Measurements from ENCODE around the gene TRIM31. TPM values are rescaled to one million over a fixed set of nuclear protein-coding genes. Genes with fewer than 3 reads are reported as not detected.

Gene TRIM31
- total RNA-seq, 1 experiment from 2014 or later: 0.13 TPM

DNA sequence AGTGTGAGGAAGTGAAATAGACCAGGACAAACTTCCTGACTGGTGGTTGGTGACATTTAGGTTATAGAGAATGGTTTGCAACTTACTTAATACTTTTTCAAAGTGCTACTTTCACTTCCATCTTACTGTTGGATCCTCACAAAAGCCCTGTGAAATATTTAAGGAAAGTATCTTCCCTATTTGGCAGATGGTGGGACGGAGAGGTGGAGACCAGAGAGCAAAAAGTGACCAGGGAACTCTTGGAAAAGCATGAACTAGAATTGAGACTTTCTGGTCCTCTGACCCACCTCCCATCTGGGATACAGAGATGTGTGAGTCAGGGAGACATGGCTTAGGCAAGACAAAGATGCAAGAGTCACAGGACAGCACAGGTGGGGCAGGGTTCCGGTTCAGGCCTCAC, 45.1 kb upstream of the TRIM31 start:
- no peak for ATAC-seq
- no peaks in the 10 kb centered on the region for H3K4me1 Mint-ChIP-seq
- no peak overlapping the region for H3K4me3 Mint-ChIP-seq
- H3K27ac Mint-ChIP-seq: no peak overlapping the region
- ChIA-PET POLR2A (no interaction called here), CTCF (interaction anchor here (0.9 kb wide), 1 partner anchor 200 kb away, joined by 3 read pairs; no protein-coding TSS in a partner anchor)
- H3K9me3 Mint-ChIP-seq: no peaks in the 10 kb centered on the region
- no peaks in the 10 kb centered on the region for H3K36me3 Mint-ChIP-seq
- H3K27me3 Mint-ChIP-seq (ENCODE audit: low read depth): peaks cover 35% of the 10 kb centered on the region
- TF ChIP-seq, protein P1, sequence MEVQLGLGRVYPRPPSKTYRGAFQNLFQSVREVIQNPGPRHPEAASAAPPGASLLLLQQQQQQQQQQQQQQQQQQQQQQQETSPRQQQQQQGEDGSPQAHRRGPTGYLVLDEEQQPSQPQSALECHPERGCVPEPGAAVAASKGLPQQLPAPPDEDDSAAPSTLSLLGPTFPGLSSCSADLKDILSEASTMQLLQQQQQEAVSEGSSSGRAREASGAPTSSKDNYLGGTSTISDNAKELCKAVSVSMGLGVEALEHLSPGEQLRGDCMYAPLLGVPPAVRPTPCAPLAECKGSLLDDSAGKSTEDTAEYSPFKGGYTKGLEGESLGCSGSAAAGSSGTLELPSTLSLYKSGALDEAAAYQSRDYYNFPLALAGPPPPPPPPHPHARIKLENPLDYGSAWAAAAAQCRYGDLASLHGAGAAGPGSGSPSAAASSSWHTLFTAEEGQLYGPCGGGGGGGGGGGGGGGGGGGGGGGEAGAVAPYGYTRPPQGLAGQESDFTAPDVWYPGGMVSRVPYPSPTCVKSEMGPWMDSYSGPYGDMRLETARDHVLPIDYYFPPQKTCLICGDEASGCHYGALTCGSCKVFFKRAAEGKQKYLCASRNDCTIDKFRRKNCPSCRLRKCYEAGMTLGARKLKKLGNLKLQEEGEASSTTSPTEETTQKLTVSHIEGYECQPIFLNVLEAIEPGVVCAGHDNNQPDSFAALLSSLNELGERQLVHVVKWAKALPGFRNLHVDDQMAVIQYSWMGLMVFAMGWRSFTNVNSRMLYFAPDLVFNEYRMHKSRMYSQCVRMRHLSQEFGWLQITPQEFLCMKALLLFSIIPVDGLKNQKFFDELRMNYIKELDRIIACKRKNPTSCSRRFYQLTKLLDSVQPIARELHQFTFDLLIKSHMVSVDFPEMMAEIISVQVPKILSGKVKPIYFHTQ (CRISPR knock-in tag; IDR thresholded peaks at IDR 0.05): no peak
- no peak for DNase-seq (ENCODE audit: low spot score)

DNA sequence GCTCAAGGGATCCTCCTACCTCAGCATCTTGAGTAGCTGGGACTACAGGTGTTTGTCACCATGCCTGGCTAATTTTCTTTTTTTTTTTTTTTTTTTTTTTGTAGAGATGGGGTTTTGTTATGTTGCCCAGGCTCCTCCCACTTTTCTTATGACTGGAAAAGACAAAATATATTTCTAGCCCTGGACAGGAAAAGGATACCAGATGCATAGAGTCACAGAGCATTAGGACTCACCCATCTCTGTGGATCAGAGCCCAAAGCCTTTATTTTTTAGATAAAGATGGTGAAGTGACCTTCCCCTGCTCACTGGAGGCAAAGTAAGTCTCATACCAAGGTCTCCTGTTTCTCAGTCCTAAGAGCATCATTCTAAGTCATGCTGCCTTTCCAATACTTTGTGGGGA, 44.7 kb upstream of the TRIM31 start:
- Mint-ChIP-seq H3K4me3 (no peak overlapping the region), H3K9me3 (no peaks in the 10 kb centered on the region), H3K27ac (no peak overlapping the region), H3K27me3 (ENCODE audit: low read depth) (peaks cover 35% of the 10 kb centered on the region), H3K4me1 (no peaks in the 10 kb centered on the region), H3K36me3 (no peaks in the 10 kb centered on the region)
- POLR2A ChIA-PET: no interaction called here
- CTCF ChIA-PET: interaction anchor here (0.9 kb wide), 1 partner anchor 200 kb away, joined by 3 read pairs; no protein-coding TSS in a partner anchor
- TF ChIP-seq CREB1 (CRISPR knock-in tag; IDR thresholded peaks at IDR 0.05) (no peak), SOX15 (CRISPR knock-in tag; IDR thresholded peaks at IDR 0.05) (no peak), GTF2I (CRISPR knock-in tag; conservative IDR thresholded peaks at IDR 0.05) (no peak), ZNF232 (CRISPR knock-in tag; IDR thresholded peaks at IDR 0.05) (no peak), MXD4 (CRISPR knock-in tag; IDR thresholded peaks at IDR 0.05; ENCODE audit: borderline replicate concordance) (no peak)
- TF ChIP-seq, protein P2, sequence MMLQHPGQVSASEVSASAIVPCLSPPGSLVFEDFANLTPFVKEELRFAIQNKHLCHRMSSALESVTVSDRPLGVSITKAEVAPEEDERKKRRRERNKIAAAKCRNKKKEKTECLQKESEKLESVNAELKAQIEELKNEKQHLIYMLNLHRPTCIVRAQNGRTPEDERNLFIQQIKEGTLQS (CRISPR knock-in tag; conservative IDR thresholded peaks at IDR 0.05): no peak
- TF ChIP-seq, protein P3, sequence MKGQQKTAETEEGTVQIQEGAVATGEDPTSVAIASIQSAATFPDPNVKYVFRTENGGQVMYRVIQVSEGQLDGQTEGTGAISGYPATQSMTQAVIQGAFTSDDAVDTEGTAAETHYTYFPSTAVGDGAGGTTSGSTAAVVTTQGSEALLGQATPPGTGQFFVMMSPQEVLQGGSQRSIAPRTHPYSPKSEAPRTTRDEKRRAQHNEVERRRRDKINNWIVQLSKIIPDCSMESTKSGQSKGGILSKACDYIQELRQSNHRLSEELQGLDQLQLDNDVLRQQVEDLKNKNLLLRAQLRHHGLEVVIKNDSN (CRISPR knock-in tag; IDR thresholded peaks at IDR 0.05): no peak
- TF ChIP-seq, protein P4, sequence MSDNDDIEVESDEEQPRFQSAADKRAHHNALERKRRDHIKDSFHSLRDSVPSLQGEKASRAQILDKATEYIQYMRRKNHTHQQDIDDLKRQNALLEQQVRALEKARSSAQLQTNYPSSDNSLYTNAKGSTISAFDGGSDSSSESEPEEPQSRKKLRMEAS (CRISPR knock-in tag; IDR thresholded peaks at IDR 0.05): no peak
- TF ChIP-seq, protein P5, sequence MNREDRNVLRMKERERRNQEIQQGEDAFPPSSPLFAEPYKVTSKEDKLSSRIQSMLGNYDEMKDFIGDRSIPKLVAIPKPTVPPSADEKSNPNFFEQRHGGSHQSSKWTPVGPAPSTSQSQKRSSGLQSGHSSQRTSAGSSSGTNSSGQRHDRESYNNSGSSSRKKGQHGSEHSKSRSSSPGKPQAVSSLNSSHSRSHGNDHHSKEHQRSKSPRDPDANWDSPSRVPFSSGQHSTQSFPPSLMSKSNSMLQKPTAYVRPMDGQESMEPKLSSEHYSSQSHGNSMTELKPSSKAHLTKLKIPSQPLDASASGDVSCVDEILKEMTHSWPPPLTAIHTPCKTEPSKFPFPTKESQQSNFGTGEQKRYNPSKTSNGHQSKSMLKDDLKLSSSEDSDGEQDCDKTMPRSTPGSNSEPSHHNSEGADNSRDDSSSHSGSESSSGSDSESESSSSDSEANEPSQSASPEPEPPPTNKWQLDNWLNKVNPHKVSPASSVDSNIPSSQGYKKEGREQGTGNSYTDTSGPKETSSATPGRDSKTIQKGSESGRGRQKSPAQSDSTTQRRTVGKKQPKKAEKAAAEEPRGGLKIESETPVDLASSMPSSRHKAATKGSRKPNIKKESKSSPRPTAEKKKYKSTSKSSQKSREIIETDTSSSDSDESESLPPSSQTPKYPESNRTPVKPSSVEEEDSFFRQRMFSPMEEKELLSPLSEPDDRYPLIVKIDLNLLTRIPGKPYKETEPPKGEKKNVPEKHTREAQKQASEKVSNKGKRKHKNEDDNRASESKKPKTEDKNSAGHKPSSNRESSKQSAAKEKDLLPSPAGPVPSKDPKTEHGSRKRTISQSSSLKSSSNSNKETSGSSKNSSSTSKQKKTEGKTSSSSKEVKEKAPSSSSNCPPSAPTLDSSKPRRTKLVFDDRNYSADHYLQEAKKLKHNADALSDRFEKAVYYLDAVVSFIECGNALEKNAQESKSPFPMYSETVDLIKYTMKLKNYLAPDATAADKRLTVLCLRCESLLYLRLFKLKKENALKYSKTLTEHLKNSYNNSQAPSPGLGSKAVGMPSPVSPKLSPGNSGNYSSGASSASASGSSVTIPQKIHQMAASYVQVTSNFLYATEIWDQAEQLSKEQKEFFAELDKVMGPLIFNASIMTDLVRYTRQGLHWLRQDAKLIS (CRISPR knock-in tag; IDR thresholded peaks at IDR 0.05; ENCODE audit: borderline replicate concordance): no peak
- ATAC-seq (no peak), DNase-seq (ENCODE audit: low spot score) (no peak)

DNA sequence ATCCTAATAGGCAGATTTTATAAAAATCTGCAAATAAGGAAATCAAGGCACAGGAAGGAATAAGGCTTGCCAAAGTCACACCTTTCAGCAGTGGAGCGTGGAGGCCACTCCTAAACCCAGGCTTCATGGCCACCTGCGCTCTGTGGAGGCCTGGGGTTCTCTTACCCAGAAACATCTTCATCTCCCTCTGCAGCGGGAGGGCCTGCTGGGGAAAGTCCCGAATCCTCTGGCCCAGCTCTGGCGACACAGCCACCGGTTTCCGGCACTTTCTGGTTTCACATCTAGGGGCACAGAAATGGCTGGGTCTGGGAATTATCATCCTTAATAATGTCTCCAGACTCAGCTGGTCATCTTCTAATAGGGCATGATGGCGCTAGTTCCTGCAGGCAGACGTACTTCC, 43.9 kb upstream of the TRIM31 start:
- Mint-ChIP-seq H3K9me3 (no peaks in the 10 kb centered on the region), H3K4me3 (no peak overlapping the region), H3K36me3 (no peaks in the 10 kb centered on the region), H3K27ac (no peak overlapping the region), H3K27me3 (ENCODE audit: low read depth) (peaks cover 35% of the 10 kb centered on the region), H3K4me1 (no peaks in the 10 kb centered on the region)
- ATAC-seq (no peak), DNase-seq (ENCODE audit: low spot score) (no peak)
- ChIA-PET POLR2A (no interaction called here), CTCF (no interaction called here)
- TF ChIP-seq NR3C1 (CRISPR knock-in tag; conservative IDR thresholded peaks at IDR 0.05; ENCODE audit: low read depth) (no peak), ZNF219 (CRISPR knock-in tag; IDR thresholded peaks at IDR 0.05; ENCODE audit: borderline replicate concordance) (no peak), ZNF423 (CRISPR knock-in tag; IDR thresholded peaks at IDR 0.05) (no peak), TP53 (CRISPR knock-in tag; IDR thresholded peaks at IDR 0.05) (no peak), GRHL2 (CRISPR knock-in tag; IDR thresholded peaks at IDR 0.05; ENCODE audit: insufficient replicate concordance, severe bottlenecking) (no peak)
- TF ChIP-seq, protein P6, sequence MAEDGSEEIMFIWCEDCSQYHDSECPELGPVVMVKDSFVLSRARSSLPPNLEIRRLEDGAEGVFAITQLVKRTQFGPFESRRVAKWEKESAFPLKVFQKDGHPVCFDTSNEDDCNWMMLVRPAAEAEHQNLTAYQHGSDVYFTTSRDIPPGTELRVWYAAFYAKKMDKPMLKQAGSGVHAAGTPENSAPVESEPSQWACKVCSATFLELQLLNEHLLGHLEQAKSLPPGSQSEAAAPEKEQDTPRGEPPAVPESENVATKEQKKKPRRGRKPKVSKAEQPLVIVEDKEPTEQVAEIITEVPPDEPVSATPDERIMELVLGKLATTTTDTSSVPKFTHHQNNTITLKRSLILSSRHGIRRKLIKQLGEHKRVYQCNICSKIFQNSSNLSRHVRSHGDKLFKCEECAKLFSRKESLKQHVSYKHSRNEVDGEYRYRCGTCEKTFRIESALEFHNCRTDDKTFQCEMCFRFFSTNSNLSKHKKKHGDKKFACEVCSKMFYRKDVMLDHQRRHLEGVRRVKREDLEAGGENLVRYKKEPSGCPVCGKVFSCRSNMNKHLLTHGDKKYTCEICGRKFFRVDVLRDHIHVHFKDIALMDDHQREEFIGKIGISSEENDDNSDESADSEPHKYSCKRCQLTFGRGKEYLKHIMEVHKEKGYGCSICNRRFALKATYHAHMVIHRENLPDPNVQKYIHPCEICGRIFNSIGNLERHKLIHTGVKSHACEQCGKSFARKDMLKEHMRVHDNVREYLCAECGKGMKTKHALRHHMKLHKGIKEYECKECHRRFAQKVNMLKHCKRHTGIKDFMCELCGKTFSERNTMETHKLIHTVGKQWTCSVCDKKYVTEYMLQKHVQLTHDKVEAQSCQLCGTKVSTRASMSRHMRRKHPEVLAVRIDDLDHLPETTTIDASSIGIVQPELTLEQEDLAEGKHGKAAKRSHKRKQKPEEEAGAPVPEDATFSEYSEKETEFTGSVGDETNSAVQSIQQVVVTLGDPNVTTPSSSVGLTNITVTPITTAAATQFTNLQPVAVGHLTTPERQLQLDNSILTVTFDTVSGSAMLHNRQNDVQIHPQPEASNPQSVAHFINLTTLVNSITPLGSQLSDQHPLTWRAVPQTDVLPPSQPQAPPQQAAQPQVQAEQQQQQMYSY (CRISPR knock-in tag; IDR thresholded peaks at IDR 0.05): no peak
- TF ChIP-seq, protein P7, sequence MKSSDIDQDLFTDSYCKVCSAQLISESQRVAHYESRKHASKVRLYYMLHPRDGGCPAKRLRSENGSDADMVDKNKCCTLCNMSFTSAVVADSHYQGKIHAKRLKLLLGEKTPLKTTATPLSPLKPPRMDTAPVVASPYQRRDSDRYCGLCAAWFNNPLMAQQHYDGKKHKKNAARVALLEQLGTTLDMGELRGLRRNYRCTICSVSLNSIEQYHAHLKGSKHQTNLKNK (CRISPR knock-in tag; IDR thresholded peaks at IDR 0.05): no peak
- TF ChIP-seq, protein P4 (CRISPR knock-in tag; IDR thresholded peaks at IDR 0.05): no peak
- TF ChIP-seq, protein P8, sequence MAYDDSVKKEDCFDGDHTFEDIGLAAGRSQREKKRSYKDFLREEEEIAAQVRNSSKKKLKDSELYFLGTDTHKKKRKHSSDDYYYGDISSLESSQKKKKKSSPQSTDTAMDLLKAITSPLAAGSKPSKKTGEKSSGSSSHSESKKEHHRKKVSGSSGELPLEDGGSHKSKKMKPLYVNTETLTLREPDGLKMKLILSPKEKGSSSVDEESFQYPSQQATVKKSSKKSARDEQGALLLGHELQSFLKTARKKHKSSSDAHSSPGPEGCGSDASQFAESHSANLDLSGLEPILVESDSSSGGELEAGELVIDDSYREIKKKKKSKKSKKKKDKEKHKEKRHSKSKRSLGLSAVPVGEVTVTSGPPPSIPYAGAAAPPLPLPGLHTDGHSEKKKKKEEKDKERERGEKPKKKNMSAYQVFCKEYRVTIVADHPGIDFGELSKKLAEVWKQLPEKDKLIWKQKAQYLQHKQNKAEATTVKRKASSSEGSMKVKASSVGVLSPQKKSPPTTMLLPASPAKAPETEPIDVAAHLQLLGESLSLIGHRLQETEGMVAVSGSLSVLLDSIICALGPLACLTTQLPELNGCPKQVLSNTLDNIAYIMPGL (CRISPR knock-in tag; IDR thresholded peaks at IDR 0.05): no peak
